Calu3 (cell line): ENCODE data around the gene HOXB7. TPM values are rescaled to one million over a fixed set of nuclear protein-coding genes. Genes with fewer than 3 reads are reported as not detected.
A peak's percentile ranks its signal among the peaks of the same experiment; 100 is the strongest.

Source experiments
- BruUV-seq: library from RNA; stranded (reverse); fragments of 400-500 nt; replicated peaks from 2 replicates; lab custom pipeline; 2021; lab: Mats Ljungman, UMichigan
- CTCF ChIA-PET: fragments of 300-600 bp; sonication (Branson Sonifier 250); formaldehyde crosslinking; loops from one replicate; lab custom pipeline; 2022; ENCODE audit warnings: antibody characterized with exemption; lab: Charles Lee
- DNase-seq: peaks from one replicate; pipeline ENCODE4 v3.0.0; 2022
- H3K27ac Mint-ChIP-seq: one replicate; pipeline ENCODE4 v1.8.0; 2022; ENCODE audit warnings: mixed read lengths; ENCODE audit not compliant: unreplicated experiment
- H3K27me3 Mint-ChIP-seq: one replicate; pipeline ENCODE4 v1.8.0; 2022; ENCODE audit warnings: mixed read lengths; ENCODE audit not compliant: unreplicated experiment
- H3K36me3 Mint-ChIP-seq: one replicate; pipeline ENCODE4 v1.8.0; 2022; ENCODE audit warnings: mild to moderate bottlenecking, moderate library complexity, mixed read lengths; ENCODE audit not compliant: insufficient read depth, unreplicated experiment
- H3K4me1 Mint-ChIP-seq: one replicate; pipeline ENCODE4 v1.8.0; 2022; ENCODE audit warnings: mild to moderate bottlenecking, low read depth, mixed read lengths; ENCODE audit not compliant: unreplicated experiment
- H3K4me3 Mint-ChIP-seq: one replicate; pipeline ENCODE4 v1.8.0; 2022; ENCODE audit warnings: mild to moderate bottlenecking, low read depth, moderate library complexity, mixed read lengths; ENCODE audit not compliant: unreplicated experiment
- H3K9me3 Mint-ChIP-seq: one replicate; pipeline ENCODE4 v1.8.0; 2022; ENCODE audit warnings: low read depth, mixed read lengths; ENCODE audit not compliant: unreplicated experiment
- CTCF ChIP-seq: fragments of 200-600 bp; IDR thresholded peaks from one replicate; pipeline ENCODE4 v1.8.0; 2022; ENCODE audit warnings: antibody characterized with exemption; ENCODE audit not compliant: unreplicated experiment
- intact Hi-C: fragments of 100-400 bp; cut with micrococcal nuclease; formaldehyde crosslinking; loops from one replicate; pipeline ENCODE4 v1.10.0; 2022; ENCODE audit not compliant: unreplicated experiment
- total RNA-seq: library from RNA; stranded (reverse); gene quantifications from 2 replicates; pipeline ENCODE4 v1.2.3, GENCODE V29; 2022

Gene HOXB7
- total RNA-seq, 1 experiment from 2014 or later: 30.2 TPM

DNA sequence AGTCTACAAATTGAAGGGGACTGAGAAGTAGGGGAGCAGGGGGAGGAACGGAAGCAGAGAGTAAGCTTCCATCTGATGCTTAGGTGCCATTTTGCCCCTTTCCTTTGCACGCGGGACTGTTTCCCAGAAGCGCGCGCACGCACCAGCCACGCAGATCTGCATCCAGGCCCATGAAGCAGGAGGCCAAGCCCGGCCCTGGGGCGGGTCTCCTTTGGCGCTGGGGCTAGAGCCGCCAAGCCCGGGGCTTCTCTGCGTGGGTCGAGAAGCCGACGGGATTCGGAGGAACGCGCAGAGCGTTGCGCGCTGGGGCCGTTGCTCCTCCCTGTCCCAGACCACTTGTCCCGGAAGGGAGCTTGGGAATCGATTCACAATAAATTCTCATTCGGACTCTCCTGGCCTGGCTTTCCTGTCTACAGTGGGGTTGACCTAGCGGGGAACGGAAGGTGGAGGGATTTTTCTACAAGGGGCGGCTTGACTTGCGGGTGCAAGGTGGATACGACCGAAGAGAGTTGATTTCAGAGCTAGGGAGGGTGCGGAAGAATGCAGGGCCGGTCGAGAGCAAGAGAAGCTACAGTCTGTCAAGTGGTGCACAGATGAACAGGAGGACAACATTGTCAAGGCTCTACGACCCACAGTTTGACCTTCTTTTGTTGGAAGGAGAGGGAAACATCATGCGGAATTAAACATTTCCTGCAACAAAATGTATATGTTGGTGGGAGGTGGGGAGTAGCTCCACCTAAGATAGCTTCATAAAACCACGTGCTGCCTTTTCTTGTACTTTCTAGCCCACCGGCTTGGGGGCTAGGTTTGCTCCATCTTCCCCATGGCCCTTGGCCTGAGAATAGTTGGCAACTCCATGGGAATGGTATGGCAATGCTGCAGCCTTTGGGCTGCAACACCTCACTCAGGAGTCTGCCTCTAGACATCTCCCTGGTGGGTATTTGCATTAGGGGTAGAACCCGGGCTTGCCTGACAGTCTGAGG is 10.9 kb upstream of the HOXB7 start:
- Mint-ChIP-seq H3K27ac (peak overlapping the region; percentile 90), H3K4me3 (peak overlapping the region; percentile 88), H3K36me3 (peaks cover 98% of the 10 kb centered on the region), H3K4me1 (peaks cover 74% of the 10 kb centered on the region), H3K27me3 (peaks cover 88% of the 10 kb centered on the region), H3K9me3 (no peaks in the 10 kb centered on the region)
- TF ChIP-seq CTCF: no peak
- no TSS peak for BruUV-seq
- no peak for DNase-seq
- intact Hi-C loops: no loop called here
- CTCF ChIA-PET: interaction anchor here (0.6 to 1.0 kb wide), 3 partner anchors 9 to 20 kb away, joined by 3 to 4 read pairs (median 3); no protein-coding TSS in a partner anchor

DNA sequence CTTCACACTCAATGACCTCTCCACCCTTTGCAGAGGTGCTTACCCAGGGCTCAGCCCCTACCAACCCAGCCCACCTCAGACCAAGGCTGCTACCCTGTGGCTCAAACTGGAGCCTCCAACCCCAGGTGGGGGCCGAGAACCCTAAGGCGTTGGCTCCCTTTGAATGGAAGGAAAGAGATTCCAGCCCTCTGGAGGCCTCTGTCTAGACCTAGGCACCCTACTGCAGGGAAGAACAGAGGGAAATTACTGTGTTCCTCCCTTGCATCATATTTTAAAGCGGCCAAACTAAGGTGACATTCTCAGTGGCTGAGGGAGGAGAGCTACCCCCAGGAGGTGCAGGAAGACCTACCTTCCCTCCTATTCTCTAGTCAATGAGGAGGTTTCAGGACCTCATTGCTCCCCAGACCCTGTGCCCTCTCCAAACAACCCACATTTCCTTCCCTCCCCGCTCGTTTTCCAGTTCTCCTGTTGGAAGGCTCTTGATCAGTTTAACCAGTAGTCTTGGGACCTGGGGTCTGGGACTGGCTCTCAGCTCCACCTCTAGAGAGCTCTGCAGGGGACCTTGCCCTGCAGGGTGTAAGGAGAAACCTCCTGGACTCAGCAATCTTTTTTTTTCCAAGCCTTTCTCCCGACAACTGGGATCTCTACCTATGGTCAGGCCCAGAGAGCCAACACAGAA is 9.8 kb upstream of the HOXB7 start:
- CTCF ChIA-PET: interaction anchor here (0.6 to 1.1 kb wide), 2 partner anchors 16 to 405 kb away, joined by 3 to 4 read pairs; no protein-coding TSS in a partner anchor
- Mint-ChIP-seq H3K9me3 (no peaks in the 10 kb centered on the region), H3K36me3 (peaks cover 98% of the 10 kb centered on the region), H3K4me3 (peak overlapping the region; percentile 88), H3K27me3 (peaks cover 83% of the 10 kb centered on the region), H3K27ac (peak overlapping the region; percentile 90), H3K4me1 (peaks cover 73% of the 10 kb centered on the region)
- BruUV-seq: no TSS peak
- intact Hi-C loops: no loop called here
- DNase-seq: no peak
- no peak for TF ChIP-seq CTCF

DNA sequence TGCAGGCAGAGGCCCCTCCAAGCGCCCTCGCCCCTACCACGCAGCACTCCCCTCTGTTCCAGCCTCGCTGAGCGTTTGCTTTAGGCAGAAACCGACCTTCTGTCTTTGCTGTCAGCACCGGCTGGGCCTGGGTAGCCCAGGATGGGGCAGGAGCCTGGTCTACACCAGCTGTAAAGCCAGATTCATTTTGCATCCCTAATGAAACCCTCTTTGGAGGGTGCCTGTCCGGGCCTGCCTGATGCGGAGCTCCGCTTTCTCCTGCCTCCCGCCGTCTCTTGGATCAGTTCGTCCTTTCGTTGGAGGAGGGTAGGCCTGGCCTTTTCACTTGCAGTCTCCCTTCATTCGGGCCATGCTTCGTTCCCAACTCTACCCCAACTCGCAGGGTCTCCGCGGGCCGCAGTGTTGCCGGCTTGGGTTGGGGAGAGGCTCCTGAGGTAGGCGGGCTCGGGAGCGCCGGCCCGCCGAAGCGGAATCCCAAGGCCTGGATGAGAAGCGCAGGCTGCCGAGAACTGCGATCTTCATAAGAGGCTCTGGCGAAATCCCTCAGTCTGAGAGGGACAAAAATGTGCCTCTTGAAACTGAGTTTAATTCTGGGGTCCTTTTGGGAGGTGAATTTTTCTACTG is 9.1 kb upstream of the HOXB7 start:
- no peak for TF ChIP-seq CTCF
- Mint-ChIP-seq H3K4me3 (peak overlapping the region; percentile 88), H3K27me3 (peaks cover 89% of the 10 kb centered on the region), H3K36me3 (peaks cover 98% of the 10 kb centered on the region), H3K4me1 (peaks cover 78% of the 10 kb centered on the region), H3K9me3 (no peaks in the 10 kb centered on the region), H3K27ac (peak overlapping the region; percentile 90)
- intact Hi-C loops: loop anchor here (2.0 to 5.0 kb wide), 4 partner anchors 19 to 595 kb away; no protein-coding TSS in a partner anchor
- DNase-seq: no peak
- BruUV-seq: no TSS peak
- CTCF ChIA-PET: interaction anchor here (1.1 kb wide), 1 partner anchor 404 kb away, joined by 3 read pairs; no protein-coding TSS in a partner anchor
